ENCODE measurements around the gene MSH6.

MSH6 gene

DNA sequence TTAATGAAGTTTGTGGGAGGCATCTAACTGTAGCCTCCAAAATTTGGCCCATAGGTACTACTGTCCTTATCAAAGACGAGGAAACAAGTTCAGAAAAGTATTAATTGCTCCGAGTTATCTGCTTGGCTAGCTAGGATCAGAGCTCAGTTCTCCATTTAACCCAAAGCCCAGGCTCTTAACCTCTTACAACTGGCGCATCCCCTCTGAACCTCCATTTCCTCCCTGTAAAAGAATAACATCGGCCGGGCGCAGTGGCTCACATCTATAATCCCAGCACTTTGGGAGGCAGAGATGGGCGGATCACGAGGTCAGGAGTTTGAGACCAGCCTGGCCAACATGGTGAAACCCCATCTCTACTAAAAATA is 3.5 kb upstream of the MSH6 start:
- DNase-seq = no peak

DNA sequence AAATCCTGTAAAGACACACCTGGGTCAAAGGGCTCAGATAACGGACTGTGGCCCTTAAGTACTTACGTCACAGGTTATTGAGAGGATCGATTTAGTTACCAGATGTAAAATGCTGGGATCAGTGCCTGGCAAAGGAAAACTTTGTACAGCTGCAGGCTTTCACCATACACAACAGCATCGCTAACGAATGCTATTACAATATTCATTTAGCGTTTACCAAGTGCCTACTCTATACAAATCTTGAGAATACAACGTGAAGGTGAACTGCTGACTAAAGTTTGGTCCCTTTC is 619 bp upstream of the MSH6 start:
- DNase-seq = peak in 1 of 4 experiments; percentile 5

DNA sequence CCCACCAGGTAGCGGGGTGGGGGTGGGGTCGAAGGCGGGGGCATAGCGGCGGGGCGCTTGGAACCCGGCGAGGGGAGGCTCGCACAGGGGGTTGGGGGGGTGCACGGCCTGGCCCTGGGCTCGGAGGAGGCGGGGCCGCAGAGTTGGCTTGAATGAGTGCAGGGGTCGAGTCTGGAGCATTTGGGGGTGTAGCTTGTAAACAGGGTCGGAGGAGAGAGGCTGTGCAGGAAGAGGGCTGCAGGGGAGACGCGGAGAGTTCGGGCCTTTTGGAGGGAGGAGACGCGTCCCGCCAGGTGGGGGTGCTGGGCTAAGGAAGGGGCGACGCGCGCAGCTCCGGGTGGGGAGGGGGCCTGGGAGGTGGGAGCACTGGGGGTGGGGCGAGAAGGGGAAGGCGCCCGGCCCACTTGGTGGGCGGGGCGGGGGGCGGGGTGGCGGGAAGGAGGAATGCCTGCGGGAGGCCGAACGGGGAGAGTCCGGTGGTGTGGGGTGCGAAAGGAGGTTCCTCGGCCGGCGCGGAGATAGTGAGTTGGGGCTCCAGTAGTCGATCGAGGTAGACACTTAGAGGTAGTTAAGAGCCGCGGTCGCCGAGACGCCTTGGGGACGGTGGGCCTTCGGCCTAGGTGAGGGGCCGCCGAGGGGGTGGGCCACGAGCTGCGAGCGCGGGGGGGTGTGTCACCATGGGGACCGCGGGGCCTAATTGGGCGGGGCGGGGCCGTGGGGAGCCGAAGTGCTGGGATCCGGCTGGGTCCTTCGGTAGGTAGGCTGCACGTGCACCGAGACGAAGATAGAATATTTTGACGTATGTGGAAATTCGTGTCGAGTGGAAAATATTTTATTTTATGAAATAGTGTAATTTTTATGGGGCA is 774 bp downstream of the MSH6 start:
- peak; percentile 19 to 70 (median 50) for DNase-seq

DNA sequence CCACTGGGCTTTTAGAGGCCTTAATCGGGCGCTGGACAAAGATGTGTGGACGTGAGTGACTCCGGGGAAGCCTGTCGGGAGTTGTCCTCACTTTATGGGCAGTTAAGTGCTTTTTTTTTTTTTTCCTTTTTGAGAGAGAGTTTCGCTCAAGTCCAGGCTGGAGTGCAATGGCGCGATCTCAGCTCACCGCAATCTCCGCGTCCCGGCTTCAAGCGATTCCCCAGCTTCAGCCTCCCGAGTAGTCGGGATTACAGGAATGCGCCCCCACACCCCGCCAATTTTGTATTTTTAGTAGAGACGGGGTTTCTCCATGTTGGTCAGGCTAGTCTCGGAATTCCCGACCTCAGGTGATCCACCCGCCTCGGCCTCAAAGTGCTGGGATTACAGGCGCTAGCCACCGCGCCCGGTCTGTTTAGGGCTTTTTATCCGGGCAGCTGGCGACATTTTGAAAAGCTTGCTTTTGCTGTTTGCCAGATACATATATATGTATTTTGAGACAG is 1.5 kb downstream of the MSH6 start:
- DNase-seq = no peak

DNA sequence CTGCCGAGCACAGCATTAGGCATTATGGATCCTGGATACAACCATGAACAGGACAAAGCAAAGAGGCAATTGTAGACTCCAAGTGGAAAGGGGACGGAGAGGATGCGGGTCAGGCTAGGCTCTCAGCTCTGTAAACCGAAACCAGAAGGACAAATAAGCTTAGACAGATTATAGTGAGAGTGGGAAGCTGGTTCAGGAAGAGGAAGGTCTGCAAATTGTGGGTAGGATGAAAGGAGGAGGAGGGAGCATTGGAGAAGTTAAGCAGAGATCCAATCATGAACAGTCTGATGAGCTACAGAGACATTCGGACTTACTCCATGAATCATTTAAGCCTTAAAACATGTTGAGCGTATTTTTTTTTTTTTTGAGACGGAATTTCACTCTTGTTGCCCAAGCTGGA is 3.0 kb downstream of the MSH6 start:
- peak; percentile 63 to 88 (median 77) for DNase-seq

DNA sequence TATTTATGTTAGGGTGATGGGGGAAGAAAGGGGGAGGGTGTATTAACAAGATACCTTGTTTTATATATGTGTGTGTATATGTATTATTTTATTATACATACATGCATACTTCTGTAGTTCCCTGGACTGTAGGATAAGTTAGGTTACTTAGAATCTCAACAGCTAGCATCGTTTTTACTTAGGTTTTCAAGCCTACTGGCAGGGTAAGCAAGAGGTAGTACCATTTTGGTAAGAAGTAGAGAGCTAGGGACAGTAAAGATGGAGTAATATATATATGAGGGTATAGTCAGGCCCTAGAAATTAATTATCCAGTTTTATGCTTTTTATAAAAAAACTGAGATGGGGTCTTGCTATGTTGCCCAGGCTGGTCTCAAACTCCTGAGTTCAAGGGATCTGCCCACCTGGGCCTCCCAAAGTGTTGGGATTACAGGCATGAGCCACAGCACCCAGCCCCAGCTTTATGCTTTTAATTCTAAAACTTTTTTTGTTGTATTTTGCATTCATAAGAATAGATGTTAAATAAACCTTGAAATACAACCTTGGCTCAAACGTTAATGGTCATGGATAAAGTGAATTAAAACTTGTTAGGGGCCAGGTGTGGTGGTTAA is 13.2 kb downstream of the MSH6 start:
- DNase-seq = no peak

DNA sequence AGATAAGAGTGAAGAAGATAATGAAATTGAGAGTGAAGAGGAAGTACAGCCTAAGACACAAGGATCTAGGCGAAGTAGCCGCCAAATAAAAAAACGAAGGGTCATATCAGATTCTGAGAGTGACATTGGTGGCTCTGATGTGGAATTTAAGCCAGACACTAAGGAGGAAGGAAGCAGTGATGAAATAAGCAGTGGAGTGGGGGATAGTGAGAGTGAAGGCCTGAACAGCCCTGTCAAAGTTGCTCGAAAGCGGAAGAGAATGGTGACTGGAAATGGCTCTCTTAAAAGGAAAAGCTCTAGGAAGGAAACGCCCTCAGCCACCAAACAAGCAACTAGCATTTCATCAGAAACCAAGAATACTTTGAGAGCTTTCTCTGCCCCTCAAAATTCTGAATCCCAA is 15.7 kb downstream of the MSH6 start:
- DNase-seq = peak; percentile 59 to 77 (median 69)

DNA sequence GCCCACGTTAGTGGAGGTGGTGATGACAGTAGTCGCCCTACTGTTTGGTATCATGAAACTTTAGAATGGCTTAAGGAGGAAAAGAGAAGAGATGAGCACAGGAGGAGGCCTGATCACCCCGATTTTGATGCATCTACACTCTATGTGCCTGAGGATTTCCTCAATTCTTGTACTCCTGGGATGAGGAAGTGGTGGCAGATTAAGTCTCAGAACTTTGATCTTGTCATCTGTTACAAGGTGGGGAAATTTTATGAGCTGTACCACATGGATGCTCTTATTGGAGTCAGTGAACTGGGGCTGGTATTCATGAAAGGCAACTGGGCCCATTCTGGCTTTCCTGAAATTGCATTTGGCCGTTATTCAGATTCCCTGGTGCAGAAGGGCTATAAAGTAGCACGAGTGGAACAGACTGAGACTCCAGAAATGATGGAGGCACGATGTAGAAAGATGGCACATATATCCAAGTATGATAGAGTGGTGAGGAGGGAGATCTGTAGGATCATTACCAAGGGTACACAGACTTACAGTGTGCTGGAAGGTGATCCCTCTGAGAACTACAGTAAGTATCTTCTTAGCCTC is 16.2 kb downstream of the MSH6 start:
- peak in 2 of 4 experiments; percentile 21 to 37 for DNase-seq

DNA sequence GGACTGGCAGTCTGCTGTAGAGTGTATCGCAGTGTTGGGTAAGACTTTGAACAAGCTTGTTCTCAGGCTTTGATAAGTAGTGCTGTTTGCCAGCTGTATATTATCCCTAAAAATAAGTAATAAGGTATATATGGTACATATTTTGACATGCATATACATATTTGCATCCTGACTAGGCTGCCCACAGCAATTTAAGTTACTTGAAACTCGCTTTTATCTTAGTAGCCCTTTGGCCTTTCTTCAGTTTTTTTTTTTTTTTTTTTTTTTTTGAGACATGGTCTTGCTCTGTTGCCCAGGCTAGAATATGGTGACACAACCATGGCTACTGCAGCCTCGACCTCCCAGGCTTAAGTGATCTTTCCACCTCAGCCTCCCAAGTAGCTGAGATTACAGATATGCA is 18.2 kb downstream of the MSH6 start:
- no peak for DNase-seq

DNA sequence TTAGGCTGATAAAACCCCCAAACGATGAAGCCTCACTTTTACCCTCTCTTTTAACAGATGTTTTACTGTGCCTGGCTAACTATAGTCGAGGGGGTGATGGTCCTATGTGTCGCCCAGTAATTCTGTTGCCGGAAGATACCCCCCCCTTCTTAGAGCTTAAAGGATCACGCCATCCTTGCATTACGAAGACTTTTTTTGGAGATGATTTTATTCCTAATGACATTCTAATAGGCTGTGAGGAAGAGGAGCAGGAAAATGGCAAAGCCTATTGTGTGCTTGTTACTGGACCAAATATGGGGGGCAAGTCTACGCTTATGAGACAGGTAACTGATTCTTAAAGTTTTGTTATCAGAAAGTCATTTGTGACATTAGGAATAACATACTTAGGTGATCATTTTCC is 20.4 kb downstream of the MSH6 start:
- DNase-seq = no peak

DNA sequence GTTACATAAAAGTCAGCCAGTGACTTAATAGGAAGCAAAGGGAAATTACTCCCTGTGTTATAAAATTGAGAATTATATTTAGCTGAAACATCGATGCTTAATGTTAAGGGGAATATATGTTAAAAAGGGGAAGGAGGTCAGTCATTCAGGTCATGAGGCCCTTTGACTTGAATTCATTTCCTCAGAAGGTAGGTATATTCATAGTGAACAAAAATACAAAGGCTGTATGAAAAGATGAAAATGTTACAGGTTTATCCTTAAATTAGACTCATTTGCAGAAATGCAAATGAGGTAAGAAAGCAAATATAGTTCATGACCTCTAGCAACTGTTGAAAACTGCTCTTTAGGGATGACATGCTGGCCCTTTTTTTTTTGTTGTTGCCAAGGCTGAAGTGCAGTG is 20.8 kb downstream of the MSH6 start:
- no peak for DNase-seq

DNA sequence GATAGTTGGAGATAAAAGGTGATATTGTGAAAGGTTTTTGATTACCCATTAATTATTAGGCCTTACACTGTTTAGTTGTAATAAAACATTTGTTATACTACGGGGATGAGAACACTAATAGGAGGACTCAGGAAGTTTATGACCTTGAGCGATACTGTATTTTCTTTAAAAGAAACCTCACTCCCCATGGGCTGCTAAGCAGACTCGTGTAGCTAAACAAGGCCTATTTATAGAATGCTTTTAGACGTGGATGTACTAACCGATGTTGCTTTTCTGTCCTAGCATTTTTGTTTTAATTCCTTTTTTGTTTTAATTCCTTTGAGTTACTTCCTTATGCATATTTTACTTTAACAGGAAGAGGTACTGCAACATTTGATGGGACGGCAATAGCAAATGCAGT is 22.9 kb downstream of the MSH6 start:
- DNase-seq = peak in 1 of 4 experiments; percentile 9

DNA sequence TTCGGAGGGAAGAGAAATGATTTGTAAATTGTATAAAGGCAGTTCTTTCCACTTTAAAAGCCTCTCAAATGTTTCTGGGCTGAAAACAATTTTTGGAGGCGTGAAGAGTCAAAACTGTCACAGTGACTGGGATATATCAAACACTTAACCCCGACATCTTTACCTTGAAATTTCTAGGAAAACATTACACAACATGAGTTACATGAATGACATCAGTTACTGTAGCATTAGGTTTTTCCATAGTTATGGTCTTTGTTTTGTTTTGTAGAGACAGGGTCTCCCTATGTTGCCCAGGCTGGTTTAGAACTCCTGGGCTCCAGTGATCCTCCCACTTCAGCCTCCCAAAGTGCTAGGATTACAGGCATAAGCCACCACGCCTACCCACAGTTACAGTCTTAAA is 25.7 kb downstream of the MSH6 start:
- DNase-seq = no peak

DNA sequence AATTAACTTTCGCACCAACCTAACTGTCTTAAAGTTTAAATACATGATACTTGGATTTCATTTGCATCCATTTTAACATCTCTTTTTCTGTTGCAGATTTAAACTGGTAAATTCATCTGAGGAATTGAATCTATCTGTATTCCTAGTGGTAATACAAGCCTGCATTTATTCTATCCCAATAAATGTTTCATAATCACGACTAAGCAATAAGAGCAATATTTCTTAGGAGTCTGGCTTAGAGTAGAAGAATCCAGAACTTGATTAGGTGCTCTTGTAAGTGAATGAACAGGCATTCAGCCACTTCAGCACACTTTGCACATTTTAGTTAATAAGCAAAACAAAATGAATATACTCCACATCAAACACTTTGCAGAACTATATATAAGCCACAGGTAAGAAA is 27.0 kb downstream of the MSH6 start:
- no peak for DNase-seq

DNA sequence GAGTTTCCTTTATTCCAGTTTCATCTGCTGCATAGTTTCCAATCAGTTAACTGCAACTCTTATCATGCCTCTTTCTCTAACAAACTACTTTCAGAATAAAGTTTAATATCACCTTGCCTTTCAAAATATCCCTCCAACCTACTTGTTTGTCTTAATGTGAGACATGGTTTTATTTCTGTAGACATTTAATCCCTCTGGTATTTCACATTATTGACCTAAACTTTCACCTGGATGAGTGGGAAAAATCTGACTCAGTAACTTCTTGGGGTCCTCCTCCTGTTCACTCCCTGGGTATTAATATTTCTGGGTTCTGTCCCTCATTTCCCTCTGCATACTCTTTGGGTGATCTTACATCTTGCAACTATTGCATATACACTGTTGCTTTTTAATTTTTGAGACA is 27.9 kb downstream of the MSH6 start:
- no peak for DNase-seq

DNA sequence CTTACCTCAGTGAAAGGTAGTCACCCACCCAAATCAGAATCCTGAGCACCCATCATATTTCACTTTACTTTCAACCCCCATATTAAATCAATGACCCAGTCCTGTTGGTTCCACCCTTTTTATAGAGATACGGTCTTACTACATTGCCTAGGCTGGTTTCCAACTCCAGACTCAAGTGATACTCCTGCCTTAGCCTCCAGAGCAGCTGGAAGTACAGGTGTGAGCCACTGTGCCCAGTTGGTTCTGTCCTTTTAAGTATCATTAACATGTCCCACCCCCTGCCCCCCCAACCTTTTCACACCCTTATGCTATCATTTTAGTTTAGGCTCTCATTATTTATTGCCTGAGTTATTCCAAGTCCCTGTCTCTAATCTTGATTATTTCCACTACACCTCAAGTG is 28.7 kb downstream of the MSH6 start:
- no peak for DNase-seq

DNA sequence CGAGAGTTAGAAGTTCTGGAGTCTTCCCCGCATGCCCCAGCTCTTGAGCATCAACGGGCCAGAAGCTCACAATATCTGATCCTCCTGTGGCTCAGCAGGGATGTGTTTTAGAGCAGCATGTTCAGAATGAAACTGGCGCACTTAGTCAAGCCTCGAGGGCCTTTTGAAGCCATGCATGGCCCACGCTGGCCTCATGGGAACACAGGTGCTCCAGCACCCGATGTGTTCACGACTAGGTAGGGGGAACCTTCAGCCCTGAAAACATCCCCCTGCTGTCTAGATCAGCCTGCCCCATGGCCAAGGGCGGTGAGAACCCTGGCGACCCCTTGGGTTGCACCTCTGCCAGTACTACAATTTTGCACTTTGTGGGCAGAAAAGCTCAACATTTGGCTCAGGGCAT is 32.8 kb downstream of the MSH6 start:
- DNase-seq = no peak

DNA sequence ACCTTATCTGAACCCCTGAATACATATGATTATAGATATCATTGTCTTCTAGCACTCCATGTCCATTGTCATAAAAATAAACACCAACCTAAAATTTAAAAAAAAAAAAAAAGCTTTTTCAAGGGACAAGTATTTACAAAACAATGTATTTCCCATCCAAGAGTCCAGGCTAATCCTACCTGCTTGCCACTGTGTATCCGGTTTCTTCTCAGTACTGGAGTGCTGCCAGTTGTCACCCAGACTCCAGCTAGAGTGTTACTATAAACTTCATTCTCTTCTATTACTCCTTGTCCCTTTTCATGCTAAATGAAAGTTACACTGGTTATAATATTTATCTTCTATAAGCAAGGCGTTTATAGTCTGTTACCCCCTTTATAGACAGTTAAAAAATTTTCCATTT is 35.8 kb downstream of the MSH6 start:
- DNase-seq = no peak

DNA sequence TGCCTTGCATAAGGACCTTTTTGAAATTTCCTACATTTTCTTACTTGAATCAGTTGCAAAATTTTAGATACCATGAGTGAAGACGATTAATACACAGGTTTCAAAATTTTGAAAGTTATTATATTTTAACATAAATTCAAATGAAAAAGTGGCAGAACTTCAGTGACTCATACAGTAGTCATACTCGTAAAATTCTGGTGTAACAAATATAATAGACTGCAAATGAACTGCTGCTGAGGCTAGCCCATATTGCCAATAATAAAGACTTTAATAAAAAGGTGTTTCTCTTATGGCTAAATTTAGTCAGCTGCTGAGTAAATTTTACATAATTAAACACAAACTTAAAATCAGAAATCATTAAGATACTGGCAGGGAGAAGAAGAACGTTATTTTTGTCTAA is 36.9 kb downstream of the MSH6 start:
- DNase-seq = no peak

DNA sequence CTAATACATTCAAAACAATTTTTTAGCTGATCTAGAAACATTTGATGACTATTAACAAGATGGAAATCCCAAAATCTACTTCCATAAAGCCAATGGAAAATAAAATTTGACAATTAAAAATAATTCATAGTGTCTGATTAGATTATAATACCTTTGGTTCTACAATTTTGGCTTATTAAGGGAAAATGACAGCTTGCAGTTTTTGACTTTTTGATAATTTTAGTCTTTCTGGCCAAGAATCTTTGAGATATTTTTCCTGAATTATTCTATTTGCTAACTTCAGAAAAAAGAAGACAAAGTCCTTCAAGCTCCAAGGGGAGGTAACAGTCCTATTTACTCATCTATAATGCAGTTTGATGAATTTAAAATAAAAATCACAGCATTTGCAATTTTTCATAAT is 39.6 kb downstream of the MSH6 start:
- DNase-seq = no peak

DNA sequence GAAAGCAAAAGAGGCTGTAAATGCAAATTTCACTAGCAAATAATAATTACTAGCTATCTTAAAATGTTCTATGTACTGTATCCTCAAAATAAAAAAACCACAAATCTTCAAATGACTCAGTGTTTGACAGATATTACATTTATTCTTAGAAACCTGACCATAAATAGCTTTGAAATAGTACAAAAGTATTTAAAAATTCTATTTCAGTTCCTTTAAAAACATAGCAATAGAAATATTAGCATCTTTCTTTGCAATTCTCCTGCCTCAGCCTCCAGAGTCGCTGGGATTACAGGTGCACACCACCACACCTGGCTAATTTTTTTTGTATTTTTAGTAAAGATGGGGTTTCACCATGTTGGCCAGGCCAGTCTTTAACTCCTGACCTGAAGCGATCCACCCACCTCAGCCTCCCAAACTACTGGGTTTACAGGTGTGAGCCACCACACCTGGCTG is 50.6 kb downstream of the MSH6 start:
- no peak for DNase-seq

DNA sequence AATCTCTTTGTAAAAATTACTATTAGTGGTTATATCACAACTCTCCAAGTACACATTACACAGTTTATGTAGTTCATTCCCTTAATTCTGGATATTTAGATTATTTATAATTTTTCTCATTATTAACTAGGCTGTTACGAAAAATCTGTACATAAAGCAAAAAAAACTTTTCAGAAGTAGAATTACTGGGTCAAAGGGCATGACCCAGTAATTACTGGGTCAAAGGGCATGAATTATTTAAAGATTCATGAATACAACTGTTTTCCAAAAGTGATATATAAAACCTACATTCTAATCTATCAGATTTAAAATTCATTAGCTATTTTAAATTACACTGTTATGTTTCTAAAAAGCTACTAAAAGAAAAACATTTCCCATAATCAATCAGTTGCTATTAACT is 55.3 kb downstream of the MSH6 start:
- DNase-seq = no peak

DNA sequence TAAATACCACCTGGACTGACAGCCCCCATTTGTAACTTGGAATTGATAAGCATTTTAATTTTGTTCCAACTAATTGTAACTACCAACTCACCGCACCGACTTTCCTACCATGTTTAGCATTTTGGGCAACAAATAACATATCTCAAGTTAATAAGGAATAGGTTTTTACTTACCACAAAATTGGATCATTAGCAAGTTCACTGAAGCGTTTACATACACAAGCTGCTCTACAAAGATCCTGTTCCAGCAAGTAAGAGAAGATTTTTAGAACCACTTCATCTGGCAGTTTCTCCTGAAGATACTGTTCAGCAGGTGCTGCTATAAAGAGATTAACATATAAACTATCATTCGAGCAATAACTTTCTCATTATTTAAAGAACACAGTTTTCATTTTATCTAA is 55.7 kb downstream of the MSH6 start:
- no peak for DNase-seq

DNA sequence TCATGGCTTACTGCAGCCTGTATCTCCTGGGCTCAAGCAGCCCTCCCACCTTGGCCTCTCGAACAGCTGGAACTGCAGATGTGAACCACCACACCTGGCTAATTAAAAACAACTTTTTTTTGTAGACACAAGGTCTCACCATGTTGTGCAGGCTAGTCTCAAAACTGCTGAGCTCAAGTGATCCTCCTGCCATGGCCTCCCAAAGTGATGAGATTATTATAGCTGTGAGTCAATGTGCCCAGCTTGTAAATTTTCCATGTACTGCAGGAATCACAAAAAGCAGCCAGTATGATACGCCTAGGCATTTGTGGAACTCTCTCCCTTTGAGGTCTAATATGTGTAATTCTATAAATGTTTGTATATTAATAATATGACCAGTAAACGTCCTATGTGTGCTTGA is 59.9 kb downstream of the MSH6 start:
- no peak for DNase-seq

Measured in suppressor macrophage (primary cell).